ENCODE measurements around the gene ADGRE1.

- TF ChIP-seq, protein P1, sequence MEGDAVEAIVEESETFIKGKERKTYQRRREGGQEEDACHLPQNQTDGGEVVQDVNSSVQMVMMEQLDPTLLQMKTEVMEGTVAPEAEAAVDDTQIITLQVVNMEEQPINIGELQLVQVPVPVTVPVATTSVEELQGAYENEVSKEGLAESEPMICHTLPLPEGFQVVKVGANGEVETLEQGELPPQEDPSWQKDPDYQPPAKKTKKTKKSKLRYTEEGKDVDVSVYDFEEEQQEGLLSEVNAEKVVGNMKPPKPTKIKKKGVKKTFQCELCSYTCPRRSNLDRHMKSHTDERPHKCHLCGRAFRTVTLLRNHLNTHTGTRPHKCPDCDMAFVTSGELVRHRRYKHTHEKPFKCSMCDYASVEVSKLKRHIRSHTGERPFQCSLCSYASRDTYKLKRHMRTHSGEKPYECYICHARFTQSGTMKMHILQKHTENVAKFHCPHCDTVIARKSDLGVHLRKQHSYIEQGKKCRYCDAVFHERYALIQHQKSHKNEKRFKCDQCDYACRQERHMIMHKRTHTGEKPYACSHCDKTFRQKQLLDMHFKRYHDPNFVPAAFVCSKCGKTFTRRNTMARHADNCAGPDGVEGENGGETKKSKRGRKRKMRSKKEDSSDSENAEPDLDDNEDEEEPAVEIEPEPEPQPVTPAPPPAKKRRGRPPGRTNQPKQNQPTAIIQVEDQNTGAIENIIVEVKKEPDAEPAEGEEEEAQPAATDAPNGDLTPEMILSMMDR (IDR thresholded peaks at IDR 0.05; ENCODE audit: low read length), result no peak
- TF ChIP-seq EZH2 (IDR thresholded peaks at IDR 0.05; ENCODE audit: borderline replicate concordance, low read length), result no peak
Observed at GRCh38 chr19:6983448-6983847, 96.1 kb downstream of the ADGRE1 start.
